Right lobe of liver (tissue), 6 donors: ENCODE results near the gene NEUROG1. TPM values are rescaled to one million over a fixed set of nuclear protein-coding genes. Genes with fewer than 3 reads are reported as not detected.

Experiments
- ATAC-seq, 4 donors: fragments of 200-7000 bp; cut with Tn5 transposase; one replicate each; pipeline ENCODE4 v1.9.1; 2020; ENCODE audit warnings: mild to moderate bottlenecking in 4 of 4, moderate library complexity in 4 of 4
- DNase-seq, 3 donors: peaks; one replicate each; pipeline ENCODE4 v3.0.0-alpha.2; 2020
- H3K27ac ChIP-seq, 3 donors: fragments of 200-600 bp; one replicate each; pipeline ENCODE4 v1.8.0; 2022
- H3K27me3 ChIP-seq, 2 donors: fragments of 200-600 bp; one replicate each; pipeline ENCODE4 v1.8.0; 2022
- H3K36me3 ChIP-seq, 4 donors: fragments of 200-600 bp; sonication (generic) in 1 of 4; one replicate each; pipeline versions ENCODE4 v1.5.1 to v1.8.0; 2017 to 2022; ENCODE audit warnings: control low read depth in 1 of 4
- H3K4me1 ChIP-seq, 4 donors: fragments of 200-600 bp; sonication (generic) in 1 of 4; one replicate each; pipeline versions ENCODE4 v1.5.1 to v1.8.0; 2017 to 2022; ENCODE audit warnings: control low read depth in 1 of 4
- H3K4me3 ChIP-seq, 3 donors: fragments of 200-600 bp; one replicate each; pipeline ENCODE4 v1.8.0; 2022
- H3K9me3 ChIP-seq, 4 donors: fragments of 200-600 bp; sonication (generic) in 1 of 4; one replicate each; pipeline versions ENCODE4 v1.5.1 to v1.8.0; 2017 to 2022; ENCODE audit warnings: control low read depth in 1 of 4
- POLR2A ChIP-seq: fragments of 450-650 bp; IDR thresholded peaks from one replicate; pipeline ENCODE4 v1.6.1; 2017; ENCODE audit warnings: antibody characterized with exemption, mild to moderate bottlenecking
- WGBS: methylation state at CpG from one replicate; pipeline ENCODE4 v1.1.6; 2018; ENCODE audit warnings: low coverage, low lambda C conversion rate; ENCODE audit not compliant: insufficient coverage; ENCODE audit errors: missing lambda C conversion rate; 5-methylcytosine and 5-hydroxymethylcytosine counted together
- intact Hi-C, 2 donors: fragments of 100-400 bp; cut with DNase I; formaldehyde crosslinking; loops; one replicate each; pipeline versions ENCODE4 v1.11.2 to v1.14.1; 2022
- total RNA-seq, 6 experiments: library from RNA; depleted of rRNA in 2 of 6; stranded (reverse); fragments of >200 nt in 2 of 6; fragmentation: NEBNext Ultra II Directional in 3 of 6; extraction: Animal tissue kit (Norgen Biotek cat#: 25700) in 3 of 6; gene quantifications; one replicate each; pipeline versions ENCODE4 v1.1.0 to v1.2.4, GENCODE V29; 2016 to 2023
- TF ChIP-seq, protein P1 (sequence below), 4 donors: fragments of 200-600 bp in 3 of 4; fragments of 450-650 bp in 1 of 4; IDR thresholded peaks; one replicate each; pipeline versions ENCODE4 v1.5.1 to v1.8.0; 2016 to 2022; ENCODE audit warnings: antibody characterized with exemption in 4 of 4, mild to moderate bottlenecking in 2 of 4
- donor health status: DM: no; HTN: yes; CAD: no.
- donor health status: DM: no; HTN: no; CAD: no.
- donor health status: DM: no; HTN: no; CAD: no.
- donor health status: DM: no; HTN: yes; CAD: no.
- donor health status: DM: no; HTN: yes; CAD: no.

Gene NEUROG1
- total RNA-seq, 6 experiments from 2014 or later = not detected

GRCh38 chr5:135491038-135491551 lies 44.7 kb downstream of the NEUROG1 start:
- TF ChIP-seq POLR2A = no peak
- TF ChIP-seq, protein P1, sequence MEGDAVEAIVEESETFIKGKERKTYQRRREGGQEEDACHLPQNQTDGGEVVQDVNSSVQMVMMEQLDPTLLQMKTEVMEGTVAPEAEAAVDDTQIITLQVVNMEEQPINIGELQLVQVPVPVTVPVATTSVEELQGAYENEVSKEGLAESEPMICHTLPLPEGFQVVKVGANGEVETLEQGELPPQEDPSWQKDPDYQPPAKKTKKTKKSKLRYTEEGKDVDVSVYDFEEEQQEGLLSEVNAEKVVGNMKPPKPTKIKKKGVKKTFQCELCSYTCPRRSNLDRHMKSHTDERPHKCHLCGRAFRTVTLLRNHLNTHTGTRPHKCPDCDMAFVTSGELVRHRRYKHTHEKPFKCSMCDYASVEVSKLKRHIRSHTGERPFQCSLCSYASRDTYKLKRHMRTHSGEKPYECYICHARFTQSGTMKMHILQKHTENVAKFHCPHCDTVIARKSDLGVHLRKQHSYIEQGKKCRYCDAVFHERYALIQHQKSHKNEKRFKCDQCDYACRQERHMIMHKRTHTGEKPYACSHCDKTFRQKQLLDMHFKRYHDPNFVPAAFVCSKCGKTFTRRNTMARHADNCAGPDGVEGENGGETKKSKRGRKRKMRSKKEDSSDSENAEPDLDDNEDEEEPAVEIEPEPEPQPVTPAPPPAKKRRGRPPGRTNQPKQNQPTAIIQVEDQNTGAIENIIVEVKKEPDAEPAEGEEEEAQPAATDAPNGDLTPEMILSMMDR (IDR thresholded peaks at IDR 0.05) = no peak
- Histone ChIP-seq H3K4me1 (peaks cover 0 to 21% (median 0%) of the 10 kb centered on the region in 4 donors), H3K36me3 (no peaks in the 10 kb centered on the region), H3K4me3 (no peak overlapping the region), H3K27me3 (peaks cover 0 to 29% of the 10 kb centered on the region in 2 donors), H3K9me3 (no peaks in the 10 kb centered on the region), H3K27ac (no peak overlapping the region)
- intact Hi-C loops = no loop called here
- ATAC-seq = no peak
- DNase-seq = no peak
- WGBS = 18% methylated on average over 3 of the region's 14 CpGs

- H3K27me3 ChIP-seq = peaks cover 0 to 29% of the 10 kb centered on the region in 2 donors
Measured at GRCh38 chr5:135490245-135491037, 45.3 kb downstream of the NEUROG1 start.

DNA sequence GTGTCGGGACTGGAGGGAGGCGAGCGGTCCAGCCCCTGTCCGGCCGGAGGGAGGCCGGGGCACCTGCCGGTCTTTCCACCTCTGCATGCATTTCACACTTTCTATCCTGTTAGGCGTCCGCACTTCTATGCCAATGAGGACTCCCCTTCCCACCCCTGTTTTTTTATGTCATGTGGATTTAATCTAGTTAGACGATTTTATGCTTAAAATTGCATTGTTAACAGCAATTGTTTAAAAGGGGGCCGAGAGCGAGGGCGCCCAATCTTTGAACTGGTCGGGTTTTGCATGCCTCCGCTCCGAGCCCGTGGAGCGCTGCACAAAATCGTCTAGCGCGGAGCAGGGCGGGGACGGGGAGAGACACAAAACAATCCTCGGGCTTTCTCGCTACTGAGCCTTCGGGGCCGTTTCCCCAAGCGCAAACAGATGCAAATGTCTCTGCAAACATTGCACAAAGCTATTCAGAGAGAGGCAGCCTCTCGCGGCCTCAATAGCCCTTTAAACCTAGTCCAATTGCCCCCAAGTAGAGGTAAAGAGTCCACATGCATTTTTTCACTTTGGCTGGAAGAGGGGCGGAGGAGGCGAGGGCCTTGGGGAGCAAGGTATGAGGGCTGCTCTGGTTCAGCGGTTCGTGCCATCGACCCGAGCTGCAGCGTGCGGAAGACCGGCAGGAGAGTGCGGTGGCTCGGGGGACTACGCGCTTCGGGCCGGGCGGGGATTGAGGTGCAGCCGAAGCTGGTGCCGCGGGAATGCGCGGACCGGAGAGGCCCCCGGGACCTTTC lies 46.1 kb downstream of the NEUROG1 start:
- 4% methylated on average over 30 of the region's 53 CpGs for WGBS
- Histone ChIP-seq H3K27me3 (peaks cover 0 to 29% of the 10 kb centered on the region in 2 donors), H3K36me3 (no peaks in the 10 kb centered on the region), H3K4me3 (no peak overlapping the region), H3K27ac (no peak overlapping the region), H3K9me3 (no peaks in the 10 kb centered on the region), H3K4me1 (peaks cover 0 to 21% (median 0%) of the 10 kb centered on the region in 4 donors)
- intact Hi-C loops = no loop called here
- TF ChIP-seq, protein P1 (IDR thresholded peaks at IDR 0.05) = no peak
- TF ChIP-seq POLR2A = no peak
- ATAC-seq (peak in 1 of 4 donors; percentile 27), DNase-seq (no peak)

More at GRCh38 chr5:135490245-135491037, 45.3 kb downstream of the NEUROG1 start:
- H3K4me1 ChIP-seq = peaks cover 0 to 21% (median 0%) of the 10 kb centered on the region in 4 donors
- no peak overlapping the region for H3K27ac ChIP-seq
- H3K4me3 ChIP-seq = no peak overlapping the region
- no peak for TF ChIP-seq POLR2A
- TF ChIP-seq, protein P1 (IDR thresholded peaks at IDR 0.05) = no peak
- ATAC-seq (no peak), DNase-seq (no peak)
- WGBS = 9% methylated on average over 13 of the region's 49 CpGs
- no peaks in the 10 kb centered on the region for H3K36me3 ChIP-seq
- H3K9me3 ChIP-seq = no peaks in the 10 kb centered on the region
- intact Hi-C loops = no loop called here

- DNase-seq (no peak), ATAC-seq (no peak)
- peaks cover 0 to 29% of the 10 kb centered on the region in 2 donors for H3K27me3 ChIP-seq
- H3K27ac ChIP-seq = no peak overlapping the region
- H3K9me3 ChIP-seq = no peaks in the 10 kb centered on the region
- TF ChIP-seq, protein P1 (IDR thresholded peaks at IDR 0.05) = no peak
- TF ChIP-seq POLR2A = no peak
- H3K4me3 ChIP-seq = no peak overlapping the region
- WGBS = under 1% methylated on average over 21 of the region's 44 CpGs
- intact Hi-C loops = no loop called here
- H3K36me3 ChIP-seq = no peaks in the 10 kb centered on the region
- peaks cover 0 to 21% (median 0%) of the 10 kb centered on the region in 4 donors for H3K4me1 ChIP-seq
Measured at GRCh38 chr5:135488727-135489465, 46.9 kb downstream of the NEUROG1 start.
